ENCODE results near the gene ATF7. TPM values are rescaled to one million over a fixed set of nuclear protein-coding genes. Genes with fewer than 3 reads are reported as not detected.

The ATF7 gene
- total and polyA plus RNA-seq, 2 donors (not counting 3 experiments of a cell fraction or from before 2014, with no cell fraction given), result 36.0 to 68.5 TPM

DNA sequence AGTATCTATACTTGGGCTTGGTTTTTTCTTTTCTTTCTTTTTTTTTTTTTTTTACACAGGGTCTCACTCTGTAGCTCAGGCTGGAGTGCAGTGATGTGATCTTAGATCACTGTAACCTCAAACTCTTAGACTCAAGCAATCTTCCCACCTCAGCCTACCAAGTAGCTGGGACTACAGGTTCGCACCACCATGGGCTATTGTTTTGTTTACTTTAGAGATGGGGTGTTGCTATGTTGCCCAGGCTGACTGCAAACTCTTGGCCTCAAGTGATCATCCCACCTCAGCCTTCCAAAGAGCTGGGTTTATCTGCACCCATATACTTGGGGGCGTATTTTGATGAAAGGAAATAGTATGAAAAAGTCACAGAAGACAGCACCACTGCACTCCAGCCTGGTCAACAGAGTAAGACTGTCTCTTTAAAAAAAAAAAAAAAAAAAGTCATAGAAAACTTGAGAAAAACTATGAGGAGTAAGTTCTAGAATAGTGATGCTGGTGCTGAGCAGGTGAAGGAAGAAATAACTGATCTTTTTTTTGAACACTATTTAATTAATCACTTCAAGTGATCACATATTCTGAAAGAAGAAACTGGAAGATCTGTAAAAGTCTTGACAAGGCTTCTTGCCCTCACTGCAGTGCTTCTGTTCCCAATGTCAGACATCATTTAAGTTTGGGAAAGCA, 65.1 kb downstream of the ATF7 start:
- peak overlapping the region; percentile 67 for H3K9ac ChIP-seq (replicated peaks; ENCODE audit: extremely low read depth, insufficient read depth, low read length)
- H3K9me1 ChIP-seq (replicated peaks; ENCODE audit: control insufficient read depth, extremely low read depth, insufficient read depth, low read length), result no peaks in the 10 kb centered on the region
- DNase-seq (ENCODE audit: low read depth, low spot score) (no peak), FAIRE-seq (no peak)
- peaks cover 10% of the 10 kb centered on the region for H3K79me2 ChIP-seq (ENCODE audit: control insufficient read depth, insufficient read depth, low read length)
- dilution Hi-C loops (cut with MboI; ENCODE audit: extremely low pct_ligation_motif_present, low sequenced_read_pairs), result no loop called here
- H3K9me3 ChIP-seq (replicated peaks; ENCODE audit: control insufficient read depth, insufficient read depth, low read length), result no peaks in the 10 kb centered on the region
- TSS peak; percentile 35 for BruUV-seq (replicated peaks)
- TF ChIP-seq POLR2A (IDR thresholded peaks at IDR 0.05; ENCODE audit: low read depth, low read length) (no peak), FOS (IDR thresholded peaks at IDR 0.05; ENCODE audit: borderline replicate concordance, insufficient read depth, low read length) (no peak), POLR2AphosphoS5 (IDR thresholded peaks at IDR 0.05; ENCODE audit: insufficient read depth, low read depth, low read length) (no peak), GATA2 (IDR thresholded peaks at IDR 0.05; ENCODE audit: insufficient read depth, insufficient read length, low read depth, low read length) (no peak)
- TF ChIP-seq, protein P1, sequence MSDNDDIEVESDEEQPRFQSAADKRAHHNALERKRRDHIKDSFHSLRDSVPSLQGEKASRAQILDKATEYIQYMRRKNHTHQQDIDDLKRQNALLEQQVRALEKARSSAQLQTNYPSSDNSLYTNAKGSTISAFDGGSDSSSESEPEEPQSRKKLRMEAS (IDR thresholded peaks at IDR 0.05; ENCODE audit: insufficient read depth, insufficient read length), result no peak
- TF ChIP-seq, protein P2, sequence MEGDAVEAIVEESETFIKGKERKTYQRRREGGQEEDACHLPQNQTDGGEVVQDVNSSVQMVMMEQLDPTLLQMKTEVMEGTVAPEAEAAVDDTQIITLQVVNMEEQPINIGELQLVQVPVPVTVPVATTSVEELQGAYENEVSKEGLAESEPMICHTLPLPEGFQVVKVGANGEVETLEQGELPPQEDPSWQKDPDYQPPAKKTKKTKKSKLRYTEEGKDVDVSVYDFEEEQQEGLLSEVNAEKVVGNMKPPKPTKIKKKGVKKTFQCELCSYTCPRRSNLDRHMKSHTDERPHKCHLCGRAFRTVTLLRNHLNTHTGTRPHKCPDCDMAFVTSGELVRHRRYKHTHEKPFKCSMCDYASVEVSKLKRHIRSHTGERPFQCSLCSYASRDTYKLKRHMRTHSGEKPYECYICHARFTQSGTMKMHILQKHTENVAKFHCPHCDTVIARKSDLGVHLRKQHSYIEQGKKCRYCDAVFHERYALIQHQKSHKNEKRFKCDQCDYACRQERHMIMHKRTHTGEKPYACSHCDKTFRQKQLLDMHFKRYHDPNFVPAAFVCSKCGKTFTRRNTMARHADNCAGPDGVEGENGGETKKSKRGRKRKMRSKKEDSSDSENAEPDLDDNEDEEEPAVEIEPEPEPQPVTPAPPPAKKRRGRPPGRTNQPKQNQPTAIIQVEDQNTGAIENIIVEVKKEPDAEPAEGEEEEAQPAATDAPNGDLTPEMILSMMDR (IDR thresholded peaks at IDR 0.05; ENCODE audit: extremely low read depth in 1 of 2, insufficient read depth in 1 of 2, low read depth in 1 of 2, low read length in 2 of 2), result no peak
- peak overlapping the region; percentile 71 for H3K4me2 ChIP-seq (ENCODE audit: insufficient read depth, low read length)
- no peaks in the 10 kb centered on the region for H3K36me3 ChIP-seq (ENCODE audit: control insufficient read depth in 2 of 2, extremely low read depth in 1 of 2, insufficient read depth in 2 of 2, low read length in 2 of 2)
- H2AFZ ChIP-seq (ENCODE audit: low read depth, low read length), result no peak overlapping the region
- POLR2A ChIA-PET, result no interaction called here
- no peaks in the 10 kb centered on the region for H3K27me3 ChIP-seq (ENCODE audit: control insufficient read depth in 2 of 2, insufficient read depth in 2 of 2, low read length in 2 of 2)
- intact Hi-C loops (cut with micrococcal nuclease), result loop anchor here (1.0 to 2.0 kb wide), 4 partner anchors 18 to 115 kb away; partner anchors contain the start of gene ATP5MC2
- peak overlapping the region in 1 of 3 experiments; percentile 19 for H3K4me3 ChIP-seq (replicated peaks in 1 of 3; ENCODE audit: insufficient read depth in 1 of 3, low read depth in 1 of 3, low read length in 3 of 3)
- H3K27ac ChIP-seq (ENCODE audit: insufficient read depth, low read depth, low read length), result peak overlapping the region; percentile 96
- CTCF ChIA-PET, result interaction anchor here (0.9 to 7.6 kb wide), 14 partner anchors 10 to 183 kb away, joined by 3 to 40 read pairs (median 3); partner anchors contain the start of gene ATP5MC2
- no peaks in the 10 kb centered on the region for H4K20me1 ChIP-seq (replicated peaks; ENCODE audit: control insufficient read depth, extremely low read depth, insufficient read depth, low read length)
- H3K4me1 ChIP-seq (ENCODE audit: control insufficient read depth, extremely low read depth, insufficient read depth, low read length), result peaks cover 28% of the 10 kb centered on the region
